NB4 (cell line): ENCODE measurements around the gene CISD2.

ENCODE experiments used
- DNase-seq: peaks from one replicate; pipeline ENCODE4 v3.0.0; 2010; ENCODE audit warnings: low read depth
- H3K4me3 ChIP-seq: one replicate; pipeline ENCODE4 v1.5.1; 2011; ENCODE audit warnings: mild to moderate bottlenecking, low read depth, low read length, moderate library complexity
- MAX ChIP-seq: IDR thresholded peaks from 2 replicates; pipeline ENCODE4 v1.6.1; 2011; ENCODE audit warnings: low read depth, low read length
- MYC ChIP-seq: IDR thresholded peaks from 2 replicates; pipeline ENCODE4 v1.6.1; 2011; ENCODE audit warnings: low read depth, low read length
- POLR2A ChIP-seq: IDR thresholded peaks from 2 replicates; pipeline ENCODE4 v1.6.1; 2011; ENCODE audit warnings: mild to moderate bottlenecking; ENCODE audit not compliant: insufficient read length; ENCODE audit errors: extremely low read depth
- TF ChIP-seq, protein P1 (sequence below): IDR thresholded peaks from one replicate; pipeline ENCODE4 v1.5.1; 2012; ENCODE audit warnings: low read depth, low read length

The CISD2 gene

DNA sequence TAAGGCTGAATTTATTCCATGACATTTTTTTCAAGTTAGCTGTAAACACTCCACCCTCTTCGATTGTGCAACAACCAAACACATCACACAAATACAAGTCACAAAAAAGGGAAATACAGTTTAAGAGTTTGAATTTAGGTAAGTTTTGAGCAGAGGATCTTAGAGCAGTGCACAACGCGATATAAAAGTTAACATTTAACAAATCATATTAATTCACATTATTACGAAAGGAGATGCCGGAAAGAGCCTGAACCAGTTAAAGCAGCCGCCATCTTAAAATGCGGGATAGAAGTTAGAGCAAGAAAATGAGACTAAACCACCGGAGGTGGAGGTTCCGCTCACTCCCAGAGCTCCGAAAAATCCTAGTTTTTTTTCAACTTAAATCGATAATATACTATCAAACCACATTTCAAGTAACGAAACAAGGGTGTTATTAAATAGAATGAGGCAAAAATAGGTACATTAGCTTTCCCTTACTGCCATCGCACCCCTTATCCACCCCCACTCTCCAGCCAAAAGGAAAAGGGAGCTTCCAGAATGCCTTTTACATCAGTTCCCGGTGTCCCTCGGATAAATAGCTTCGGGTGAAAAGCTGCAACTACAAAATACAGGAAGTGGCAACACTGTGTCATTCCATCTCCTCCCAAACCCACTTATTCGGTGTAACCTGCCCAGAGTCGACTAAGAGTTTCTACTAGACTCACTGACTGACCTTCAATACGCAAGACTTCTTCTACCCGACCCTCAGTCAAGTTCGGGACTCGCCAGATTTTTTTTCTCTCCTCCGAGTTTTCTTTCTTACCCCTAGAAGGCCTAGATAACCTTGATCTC is 43.3 kb upstream of the CISD2 start:
- TF ChIP-seq MAX (no peak), MYC (no peak), POLR2A (no peak)
- TF ChIP-seq, protein P1, sequence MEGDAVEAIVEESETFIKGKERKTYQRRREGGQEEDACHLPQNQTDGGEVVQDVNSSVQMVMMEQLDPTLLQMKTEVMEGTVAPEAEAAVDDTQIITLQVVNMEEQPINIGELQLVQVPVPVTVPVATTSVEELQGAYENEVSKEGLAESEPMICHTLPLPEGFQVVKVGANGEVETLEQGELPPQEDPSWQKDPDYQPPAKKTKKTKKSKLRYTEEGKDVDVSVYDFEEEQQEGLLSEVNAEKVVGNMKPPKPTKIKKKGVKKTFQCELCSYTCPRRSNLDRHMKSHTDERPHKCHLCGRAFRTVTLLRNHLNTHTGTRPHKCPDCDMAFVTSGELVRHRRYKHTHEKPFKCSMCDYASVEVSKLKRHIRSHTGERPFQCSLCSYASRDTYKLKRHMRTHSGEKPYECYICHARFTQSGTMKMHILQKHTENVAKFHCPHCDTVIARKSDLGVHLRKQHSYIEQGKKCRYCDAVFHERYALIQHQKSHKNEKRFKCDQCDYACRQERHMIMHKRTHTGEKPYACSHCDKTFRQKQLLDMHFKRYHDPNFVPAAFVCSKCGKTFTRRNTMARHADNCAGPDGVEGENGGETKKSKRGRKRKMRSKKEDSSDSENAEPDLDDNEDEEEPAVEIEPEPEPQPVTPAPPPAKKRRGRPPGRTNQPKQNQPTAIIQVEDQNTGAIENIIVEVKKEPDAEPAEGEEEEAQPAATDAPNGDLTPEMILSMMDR, result no peak
- peak overlapping the region; percentile 98 for H3K4me3 ChIP-seq
- peak; percentile 81 for DNase-seq

- no peak for DNase-seq
- H3K4me3 ChIP-seq, result peak overlapping the region; percentile 98
- no peak for TF ChIP-seq POLR2A
- TF ChIP-seq MAX, result no peak
- TF ChIP-seq, protein P1, result no peak
- TF ChIP-seq MYC, result no peak
Measured at GRCh38 chr4:102826105-102826889, 42.5 kb upstream of the CISD2 start.

DNA sequence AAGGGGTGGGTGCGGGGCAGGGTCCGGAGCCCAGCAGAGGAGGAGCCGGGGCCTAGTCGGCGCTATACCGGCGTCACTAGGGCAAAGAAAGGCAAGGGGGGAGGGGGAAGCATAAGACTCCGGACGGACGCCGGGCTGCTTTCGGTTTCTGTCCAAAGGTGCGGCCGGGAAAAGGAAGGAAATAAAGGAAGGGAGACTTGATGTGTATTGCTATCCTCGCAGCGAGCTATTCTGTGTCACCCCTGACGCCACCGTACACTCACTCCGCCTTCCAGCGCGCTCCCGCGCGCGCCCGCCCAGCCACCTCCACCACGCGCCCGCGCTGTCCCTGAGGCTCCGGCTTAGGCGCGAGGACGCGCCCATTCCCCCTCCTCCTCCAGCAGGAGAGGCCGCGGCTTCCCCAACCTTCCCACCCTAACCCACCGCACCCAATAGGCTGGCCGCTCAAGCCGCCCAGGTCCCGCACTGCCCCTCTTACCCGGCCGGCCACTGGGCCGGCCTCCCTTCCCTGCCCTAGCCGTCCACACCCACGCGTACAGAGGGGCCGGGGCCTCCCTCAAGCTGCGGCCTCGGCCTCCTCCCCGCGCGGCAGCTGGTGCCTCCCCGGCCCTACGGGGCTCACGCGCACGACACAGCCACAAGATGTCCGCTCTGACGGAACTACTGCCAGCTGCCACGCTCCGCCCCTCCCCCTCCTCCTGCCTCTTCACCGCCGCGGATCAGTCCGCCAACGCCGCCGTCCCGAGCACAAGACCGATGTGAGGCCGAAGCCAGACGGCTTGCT is 41.7 kb upstream of the CISD2 start, which contains the start of gene UBE2D3:
Gene UBE2D3 (minus strand): TSS at position 662 of the 784 bp plus-strand sequence. CDS start 1,043 bp downstream, outside the sequence.
- peak; percentile 57; the same call in 1 of the 2 replicates for TF ChIP-seq MAX
- TF ChIP-seq, protein P1, result peak; percentile 3
- peak; percentile 89 for TF ChIP-seq MYC
- peak; percentile 81 for TF ChIP-seq POLR2A
- H3K4me3 ChIP-seq, result peak within 1 kb of the TSS; percentile 98
- peak; percentile 97 for DNase-seq

GRCh38 chr4:102827674-102828496 is 40.9 kb upstream of the CISD2 start:
- peak; percentile 94 for TF ChIP-seq MYC
- TF ChIP-seq, protein P1, result no peak
- TF ChIP-seq MAX, result peak; percentile 87; the same call in 1 of the 2 replicates
- TF ChIP-seq POLR2A, result peak; percentile 41
- peak overlapping the region; percentile 98 for H3K4me3 ChIP-seq
- DNase-seq, result peak; percentile 100
